Endothelial cell of umbilical vein (primary cell): ENCODE results near the gene YBX3.

Experiments used
- CTCF ChIP-seq, 2 donors: IDR thresholded peaks; 1 replicate in 1 of 2; 2 replicates in 1 of 2; pipeline ENCODE4 v1.5.1; 2011; ENCODE audit warnings: low read length in 2 of 2, mild to moderate bottlenecking in 2 of 2, moderate library complexity in 2 of 2, control low read depth in 1 of 2, inconsistent platforms in 1 of 2, low read depth in 1 of 2; ENCODE audit not compliant: insufficient read depth in 1 of 2; ENCODE audit errors: extremely low read depth in 1 of 2
- EZH2 ChIP-seq: IDR thresholded peaks from 2 replicates; pipeline ENCODE4 v1.6.1; 2012; ENCODE audit warnings: borderline replicate concordance, low read depth, mild to moderate bottlenecking, moderate library complexity, low read length, inconsistent platforms; ENCODE audit not compliant: severe bottlenecking
- JUN ChIP-seq: IDR thresholded peaks from 2 replicates; pipeline ENCODE4 v1.6.1; 2011; ENCODE audit warnings: borderline replicate concordance, low read depth; ENCODE audit not compliant: insufficient read length, insufficient read depth
- MAX ChIP-seq: IDR thresholded peaks from 2 replicates; pipeline ENCODE4 v1.6.1; 2011; ENCODE audit not compliant: insufficient read depth, insufficient read length
- MYC ChIP-seq: IDR thresholded peaks from one replicate; pipeline ENCODE4 v1.6.1; 2011; ENCODE audit warnings: mild to moderate bottlenecking, low read depth, low read length
- POLR2A ChIP-seq: IDR thresholded peaks from 2 replicates; pipeline ENCODE4 v1.6.1; 2012; ENCODE audit warnings: low read depth, mild to moderate bottlenecking, control low read depth, low read length
- POLR2AphosphoS5 ChIP-seq: IDR thresholded peaks from 2 replicates; pipeline ENCODE4 v1.6.1; 2012; ENCODE audit warnings: low read depth, mild to moderate bottlenecking, control low read depth, low read length, moderate library complexity; ENCODE audit not compliant: insufficient read depth

- TF ChIP-seq CTCF (IDR thresholded peaks at IDR 0.05; ENCODE audit: extremely low read depth in 1 of 2, insufficient read depth in 1 of 2, low read depth in 1 of 2, low read length in 2 of 2) = peak in 1 of 2 donors; percentile 14
- TF ChIP-seq POLR2A = no peak
- TF ChIP-seq MAX = no peak
- TF ChIP-seq EZH2 = no peak
- peak; percentile 26 for TF ChIP-seq MYC
- no peak for TF ChIP-seq JUN
- no peak for TF ChIP-seq POLR2AphosphoS5
These were observed 620 bp downstream of the YBX3 start for GRCh38 chr12:10722502-10722904.
